NB4 (cell line): Measurements from ENCODE around the gene CDKL5.

Source experiments
- CTCF ChIP-seq: IDR thresholded peaks from one replicate; pipeline ENCODE4 v1.5.1; 2012; ENCODE audit warnings: low read depth, low read length
- MAX ChIP-seq: IDR thresholded peaks from 2 replicates; pipeline ENCODE4 v1.6.1; 2011; ENCODE audit warnings: low read depth, low read length
- POLR2A ChIP-seq: IDR thresholded peaks from 2 replicates; pipeline ENCODE4 v1.6.1; 2011; ENCODE audit warnings: mild to moderate bottlenecking; ENCODE audit not compliant: insufficient read length; ENCODE audit errors: extremely low read depth

- no peak for TF ChIP-seq CTCF
- no peak for TF ChIP-seq POLR2A
- no peak for TF ChIP-seq MAX
Observed at GRCh38 chrX:18490806-18491555, 65.6 kb downstream of the CDKL5 start.
